ENCODE results near the gene DAGLB.

- TF ChIP-seq CTCF (IDR thresholded peaks at IDR 0.05; ENCODE audit: borderline replicate concordance, extremely low read depth, low read length, poor library complexity, severe bottlenecking) (no peak), EZH2 (IDR thresholded peaks at IDR 0.05; ENCODE audit: borderline replicate concordance, low read depth, low read length, severe bottlenecking) (no peak)
Observed at GRCh38 chr7:6432781-6433180, 15.0 kb downstream of the DAGLB start.

All from DND-41 (cell line).